HepG2 (cell line): ENCODE measurements around the gene NHSL1. TPM values are rescaled to one million over a fixed set of nuclear protein-coding genes. Genes with fewer than 3 reads are reported as not detected.

Experiments
- ARNTL ChIP-seq: sonication (generic); formaldehyde crosslinking; IDR thresholded peaks from 2 replicates; pipeline ENCODE4 v1.4.0; 2020; ENCODE audit warnings: mild to moderate bottlenecking, missing genetic modification reagents
- BRD4 ChIP-seq: sonication (generic); formaldehyde crosslinking; IDR thresholded peaks from 2 replicates; pipeline ENCODE4 v1.4.0; 2020; ENCODE audit warnings: missing genetic modification reagents
- FOXO4 ChIP-seq: sonication (generic); formaldehyde crosslinking; conservative IDR thresholded peaks from 2 replicates; pipeline ENCODE4 v1.8.1; 2023; ENCODE audit warnings: missing genetic modification reagents
- GATA4 ChIP-seq: sonication (generic); IDR thresholded peaks from 2 replicates; pipeline ENCODE4 v1.6.1; 2016; ENCODE audit warnings: antibody characterized with exemption, low read depth, borderline replicate concordance
- HMGXB3 ChIP-seq: sonication (generic); formaldehyde crosslinking; IDR thresholded peaks from 2 replicates; pipeline ENCODE4 v1.4.0; 2020; ENCODE audit warnings: missing genetic modification reagents, borderline replicate concordance
- HNRNPLL ChIP-seq: fragments of 200-400 bp; formaldehyde crosslinking; IDR thresholded peaks from 2 replicates; pipeline ENCODE4 v1.6.1; 2017; ENCODE audit warnings: mild to moderate bottlenecking, low read depth, low read length; ENCODE audit not compliant: poor library complexity, severe bottlenecking
- HOXA3 ChIP-seq: sonication (generic); formaldehyde crosslinking; IDR thresholded peaks from 2 replicates; pipeline ENCODE4 v1.5.0; 2020; ENCODE audit warnings: missing genetic modification reagents
- MED1 ChIP-seq: sonication (generic); formaldehyde crosslinking; IDR thresholded peaks from 2 replicates; pipeline ENCODE4 v1.4.0; 2020; ENCODE audit warnings: missing genetic modification reagents
- MYC ChIP-seq: sonication (generic); formaldehyde crosslinking; IDR thresholded peaks from 2 replicates; pipeline ENCODE4 v1.9.0; 2021; ENCODE audit warnings: missing genetic modification reagents, borderline replicate concordance
- NFKB2 ChIP-seq: sonication (generic); formaldehyde crosslinking; IDR thresholded peaks from 2 replicates; pipeline ENCODE4 v1.4.0; 2020; ENCODE audit warnings: missing genetic modification reagents, borderline replicate concordance
- SMAD3 ChIP-seq: sonication (generic); formaldehyde crosslinking; IDR thresholded peaks from 2 replicates; pipeline ENCODE4 v1.4.0; 2020; ENCODE audit warnings: missing genetic modification reagents
- SOX5 ChIP-seq: IDR thresholded peaks from 2 replicates; pipeline ENCODE4 v1.6.1; 2016; ENCODE audit warnings: borderline replicate concordance
- SP4 ChIP-seq: sonication (generic); formaldehyde crosslinking; IDR thresholded peaks from 2 replicates; pipeline ENCODE4 v1.8.1; 2023; ENCODE audit warnings: mild to moderate bottlenecking, missing genetic modification reagents
- TCF12 ChIP-seq, 2 experiments: fragments of 450-650 bp in 1 of 2; sonication (generic) in 1 of 2; formaldehyde crosslinking in 1 of 2; IDR thresholded peaks; 2 replicates each; pipeline versions ENCODE4 v1.6.1 to v1.8.0; 2017 to 2022; ENCODE audit warnings: antibody characterized with exemption in 1 of 2, mild to moderate bottlenecking in 1 of 2, missing genetic modification reagents in 1 of 2, moderate library complexity in 1 of 2
- ZNF451 ChIP-seq: sonication (generic); formaldehyde crosslinking; IDR thresholded peaks from 2 replicates; pipeline ENCODE4 v1.5.0; 2020; ENCODE audit warnings: mild to moderate bottlenecking, missing genetic modification reagents
- polyA plus RNA-seq, 8 experiments: library from polyadenylated mRNA; depleted of rRNA in 3 of 8; stranded (reverse) in 7 of 8; unstranded in 1 of 8; fragments of >200 nt; fragmentation: Illumina TruSeq in 4 of 8; extraction: Trizol in 4 of 8; gene quantifications; 2 replicates each; pipeline versions ENCODE4 v1.2.1 to v1.2.3, GENCODE V29; 2011 to 2016; ENCODE audit warnings: low read depth in 4 of 8, missing spikeins in 1 of 8, mixed read lengths in 1 of 8; ENCODE audit not compliant: insufficient read depth in 1 of 8
- total RNA-seq, 5 experiments: library from RNA; depleted of rRNA; stranded (reverse); fragments of >200 nt; fragmentation: Illumina TruSeq; extraction: Trizol; gene quantifications; 2 replicates each; pipeline ENCODE4 v1.2.3, GENCODE V29; 2016; ENCODE audit warnings: low read depth in 1 of 5
- TF ChIP-seq, protein P1 (sequence below): sonication (generic); formaldehyde crosslinking; IDR thresholded peaks from 2 replicates; pipeline ENCODE4 v1.4.0; 2020; ENCODE audit warnings: missing genetic modification reagents
- TF ChIP-seq, protein P2 (sequence below): IDR thresholded peaks from 2 replicates; pipeline ENCODE4 v1.4.0; 2020; ENCODE audit warnings: mild to moderate bottlenecking, missing genetic modification reagents
- TF ChIP-seq, protein P3 (sequence below): sonication (generic); formaldehyde crosslinking; IDR thresholded peaks from 2 replicates; pipeline ENCODE4 v1.5.1; 2020; ENCODE audit warnings: missing genetic modification reagents, mild to moderate bottlenecking, borderline replicate concordance

NHSL1 gene
- total and polyA plus RNA-seq, 2 of the 13 experiments (the other 11 are each of a cell fraction or from before 2014, with no cell fraction given), result 24.9 to 53.6 TPM

DNA sequence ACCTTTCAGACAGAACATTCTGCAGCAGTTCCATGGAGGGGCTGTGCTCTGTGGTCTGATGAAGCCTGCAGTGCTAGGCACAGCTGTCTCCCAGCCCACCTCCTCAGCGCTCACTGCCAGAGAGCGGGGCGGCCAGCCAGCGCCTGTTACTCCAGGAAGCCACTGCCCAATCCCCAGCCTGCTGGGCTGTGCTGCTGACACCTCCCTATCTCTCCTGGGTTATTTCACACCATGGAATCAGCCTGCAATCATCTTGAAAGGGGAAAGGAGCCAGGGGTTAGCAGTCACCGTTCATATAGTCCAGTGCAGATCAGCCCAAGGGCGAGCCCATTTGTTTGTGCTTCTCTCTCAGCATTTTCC, 46.3 kb upstream of the NHSL1 start (continued):
- TF ChIP-seq FOXO4 (CRISPR knock-in tag), result no peak
- TF ChIP-seq SP4, result no peak
- TF ChIP-seq ARNTL (CRISPR knock-in tag), result 0 out of 2 replicates have a peak, but pooled peaks have one; percentile 16
- no peak for TF ChIP-seq HNRNPLL
- TF ChIP-seq, protein P1, sequence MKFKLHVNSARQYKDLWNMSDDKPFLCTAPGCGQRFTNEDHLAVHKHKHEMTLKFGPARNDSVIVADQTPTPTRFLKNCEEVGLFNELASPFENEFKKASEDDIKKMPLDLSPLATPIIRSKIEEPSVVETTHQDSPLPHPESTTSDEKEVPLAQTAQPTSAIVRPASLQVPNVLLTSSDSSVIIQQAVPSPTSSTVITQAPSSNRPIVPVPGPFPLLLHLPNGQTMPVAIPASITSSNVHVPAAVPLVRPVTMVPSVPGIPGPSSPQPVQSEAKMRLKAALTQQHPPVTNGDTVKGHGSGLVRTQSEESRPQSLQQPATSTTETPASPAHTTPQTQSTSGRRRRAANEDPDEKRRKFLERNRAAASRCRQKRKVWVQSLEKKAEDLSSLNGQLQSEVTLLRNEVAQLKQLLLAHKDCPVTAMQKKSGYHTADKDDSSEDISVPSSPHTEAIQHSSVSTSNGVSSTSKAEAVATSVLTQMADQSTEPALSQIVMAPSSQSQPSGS, result 0 out of 2 replicates have a peak, but pooled peaks have one; percentile 15
- 0 out of 2 replicates have a peak, but pooled peaks have one; percentile 57 for TF ChIP-seq HMGXB3
- peak; percentile 43; the same call in 1 of the 2 replicates for TF ChIP-seq NFKB2
- no peak; the same call in 1 of the 2 replicates for TF ChIP-seq SMAD3
- TF ChIP-seq HOXA3, result peak; percentile 52
- peak; percentile 37; the same call in 1 of the 2 replicates for TF ChIP-seq SOX5
- TF ChIP-seq, protein P2, sequence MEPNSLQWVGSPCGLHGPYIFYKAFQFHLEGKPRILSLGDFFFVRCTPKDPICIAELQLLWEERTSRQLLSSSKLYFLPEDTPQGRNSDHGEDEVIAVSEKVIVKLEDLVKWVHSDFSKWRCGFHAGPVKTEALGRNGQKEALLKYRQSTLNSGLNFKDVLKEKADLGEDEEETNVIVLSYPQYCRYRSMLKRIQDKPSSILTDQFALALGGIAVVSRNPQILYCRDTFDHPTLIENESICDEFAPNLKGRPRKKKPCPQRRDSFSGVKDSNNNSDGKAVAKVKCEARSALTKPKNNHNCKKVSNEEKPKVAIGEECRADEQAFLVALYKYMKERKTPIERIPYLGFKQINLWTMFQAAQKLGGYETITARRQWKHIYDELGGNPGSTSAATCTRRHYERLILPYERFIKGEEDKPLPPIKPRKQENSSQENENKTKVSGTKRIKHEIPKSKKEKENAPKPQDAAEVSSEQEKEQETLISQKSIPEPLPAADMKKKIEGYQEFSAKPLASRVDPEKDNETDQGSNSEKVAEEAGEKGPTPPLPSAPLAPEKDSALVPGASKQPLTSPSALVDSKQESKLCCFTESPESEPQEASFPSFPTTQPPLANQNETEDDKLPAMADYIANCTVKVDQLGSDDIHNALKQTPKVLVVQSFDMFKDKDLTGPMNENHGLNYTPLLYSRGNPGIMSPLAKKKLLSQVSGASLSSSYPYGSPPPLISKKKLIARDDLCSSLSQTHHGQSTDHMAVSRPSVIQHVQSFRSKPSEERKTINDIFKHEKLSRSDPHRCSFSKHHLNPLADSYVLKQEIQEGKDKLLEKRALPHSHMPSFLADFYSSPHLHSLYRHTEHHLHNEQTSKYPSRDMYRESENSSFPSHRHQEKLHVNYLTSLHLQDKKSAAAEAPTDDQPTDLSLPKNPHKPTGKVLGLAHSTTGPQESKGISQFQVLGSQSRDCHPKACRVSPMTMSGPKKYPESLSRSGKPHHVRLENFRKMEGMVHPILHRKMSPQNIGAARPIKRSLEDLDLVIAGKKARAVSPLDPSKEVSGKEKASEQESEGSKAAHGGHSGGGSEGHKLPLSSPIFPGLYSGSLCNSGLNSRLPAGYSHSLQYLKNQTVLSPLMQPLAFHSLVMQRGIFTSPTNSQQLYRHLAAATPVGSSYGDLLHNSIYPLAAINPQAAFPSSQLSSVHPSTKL (CRISPR knock-in tag), result peak; percentile 40
- TF ChIP-seq MED1, result peak; percentile 8; the same call in 1 of the 2 replicates
- TF ChIP-seq MYC (CRISPR knock-in tag), result no peak
- 0 out of 2 replicates have a peak, but pooled peaks have one; percentile 36 for TF ChIP-seq GATA4
- TF ChIP-seq, protein P3, sequence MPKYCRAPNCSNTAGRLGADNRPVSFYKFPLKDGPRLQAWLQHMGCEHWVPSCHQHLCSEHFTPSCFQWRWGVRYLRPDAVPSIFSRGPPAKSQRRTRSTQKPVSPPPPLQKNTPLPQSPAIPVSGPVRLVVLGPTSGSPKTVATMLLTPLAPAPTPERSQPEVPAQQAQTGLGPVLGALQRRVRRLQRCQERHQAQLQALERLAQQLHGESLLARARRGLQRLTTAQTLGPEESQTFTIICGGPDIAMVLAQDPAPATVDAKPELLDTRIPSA, result no peak
- TF ChIP-seq ZNF451 (CRISPR knock-in tag), result no peak
- no peak for TF ChIP-seq TCF12 (IDR thresholded peaks at IDR 0.05)
- TF ChIP-seq TCF12 (CRISPR knock-in tag; IDR thresholded peaks at IDR 0.05), result no peak
- peak; percentile 53; the same call in 1 of the 2 replicates for TF ChIP-seq BRD4 (CRISPR knock-in tag)
